Small intestine (tissue), 7 donors: ENCODE data around the gene GRIK5. TPM values are rescaled to one million over a fixed set of nuclear protein-coding genes. Genes with fewer than 3 reads are reported as not detected.

Experiments
- DNase-seq, 2 donors: peaks; one replicate each; pipeline versions ENCODE4 v3.0.0 to v3.0.0-alpha.2; 2013
- FAIRE-seq: peaks from 2 replicates; lab custom pipeline; 2012; peaks lifted over from hg19 to GRCh38; lab: Jason Lieb, UNC
- H3K27ac ChIP-seq, 3 donors: one replicate each; pipeline ENCODE4 v1.5.1; 2013; ENCODE audit warnings: low read length in 2 of 3, mild to moderate bottlenecking in 2 of 3, control low read depth in 1 of 3, inconsistent platforms in 1 of 3, low read depth in 1 of 3, moderate library complexity in 1 of 3
- H3K27me3 ChIP-seq, 3 donors: one replicate each; pipeline ENCODE4 v1.6.1; 2013; ENCODE audit warnings: low read length in 3 of 3, inconsistent platforms in 1 of 3; ENCODE audit not compliant: control insufficient read depth in 3 of 3, insufficient read depth in 3 of 3
- H3K36me3 ChIP-seq, 3 donors: one replicate each; pipeline ENCODE4 v1.6.1; 2013; ENCODE audit warnings: low read length in 3 of 3, inconsistent platforms in 1 of 3, low read depth in 1 of 3, mild to moderate bottlenecking in 1 of 3, moderate library complexity in 1 of 3; ENCODE audit not compliant: control insufficient read depth in 3 of 3, insufficient read depth in 2 of 3
- H3K4me1 ChIP-seq, 3 donors: one replicate each; pipeline ENCODE4 v1.6.1; 2013; ENCODE audit warnings: low read length in 2 of 3, inconsistent platforms in 1 of 3, low read depth in 1 of 3, mild to moderate bottlenecking in 1 of 3, moderate library complexity in 1 of 3; ENCODE audit not compliant: control insufficient read depth in 3 of 3, insufficient read depth in 2 of 3
- H3K4me3 ChIP-seq, 3 donors: one replicate each; pipeline ENCODE4 v1.5.1; 2013; ENCODE audit warnings: low read length in 3 of 3, control low read depth in 1 of 3, inconsistent platforms in 1 of 3, low read depth in 1 of 3, mild to moderate bottlenecking in 1 of 3, moderate library complexity in 1 of 3
- H3K9me3 ChIP-seq, 2 donors: one replicate each; pipeline ENCODE4 v1.6.1; 2013; ENCODE audit warnings: low read depth in 1 of 2, low read length in 1 of 2; ENCODE audit not compliant: control insufficient read depth in 2 of 2, insufficient read depth in 1 of 2
- WGBS, 3 donors: extraction: QIAGEN DNeasy Blood & Tissue Kit; methylation state at CpG; one replicate each; pipeline ENCODE4 v1.1.7; 2013; 5-methylcytosine and 5-hydroxymethylcytosine counted together
- polyA plus RNA-seq, 4 donors: library from polyadenylated mRNA; stranded (reverse) in 3 of 4; unstranded in 1 of 4; fragments of 200-250 nt in 3 of 4; fragments of 120-200 nt in 1 of 4; gene quantifications; one replicate each; pipeline versions ENCODE4 v1.2.1 to v1.2.3, GENCODE V29; 2013
- donor health status: healthy with polysubstance abuse.
- donor health status: control.
- donor health status: control.
- donor health status: Bipolar disorder and iron deficiency.
- donor health status: healthy.

GRIK5 gene
- polyA plus RNA-seq, 4 donors: 0.27 to 1.6 (median 0.68) TPM; not detected in 1

- no peak overlapping the region for H3K4me3 ChIP-seq
- WGBS, 3 donors: 49 to 63% (median 49%) methylated on average over 7 of the region's 7 CpGs
- H3K27ac ChIP-seq: no peak overlapping the region
- no peaks in the 10 kb centered on the region for H3K27me3 ChIP-seq
- no peak for DNase-seq
- peaks cover 0 to 23% (median 3%) of the 10 kb centered on the region in 3 donors for H3K36me3 ChIP-seq
- H3K9me3 ChIP-seq: no peaks in the 10 kb centered on the region
- peaks cover 0 to 20% (median 3%) of the 10 kb centered on the region in 3 donors for H3K4me1 ChIP-seq
- FAIRE-seq: no peak
Measured at GRCh38 chr19:41955521-41955920, 114.5 kb downstream of the GRIK5 start.

GRCh38 chr19:41951686-41952172 is 118.3 kb downstream of the GRIK5 start:
- FAIRE-seq (no peak), DNase-seq (peak; percentile 78 to 85)
- WGBS, 3 donors: 1 to 6% (median 4%) methylated on average over 9 to 12 of the region's 12 CpGs

More at GRCh38 chr19:41951686-41952172, 118.3 kb downstream of the GRIK5 start:
- Histone ChIP-seq H3K4me1 (peaks cover 0 to 6% (median 1%) of the 10 kb centered on the region in 3 donors), H3K27me3 (no peaks in the 10 kb centered on the region), H3K27ac (no peak overlapping the region), H3K9me3 (no peaks in the 10 kb centered on the region), H3K36me3 (peaks cover 0 to 15% (median 3%) of the 10 kb centered on the region in 3 donors), H3K4me3 (no peak overlapping the region)

Other genes with a start within 250 kb of the GRIK5 start
- not detected for gene LYPD4, start 225.5 kb downstream of the GRIK5 start, polyA plus RNA-seq
- not detected for gene DMRTC2, start 225.2 kb downstream of the GRIK5 start, polyA plus RNA-seq
- gene RPS19, start 210.0 kb downstream of the GRIK5 start, polyA plus RNA-seq: 1,000 to 10,000 TPM; 2,031 to 3,349 (median 2,770) TPM
- gene CD79A, start 192.9 kb downstream of the GRIK5 start, polyA plus RNA-seq: 10 to 100 TPM in 1 of 4 donors, 1 to 10 TPM in 1, under 1 TPM in 2; 0.45 to 10.5 (median 4.9) TPM
- 100 to 1,000 TPM in 2 of 4 donors, 10 to 100 TPM in 2; 49.7 to 120 (median 86.7) TPM for gene ARHGEF1, start 187.0 kb downstream of the GRIK5 start, polyA plus RNA-seq
- under 1 TPM in 2 of 4 donors, not detected in 2; 0.04 to 0.21 TPM for gene ERFL, start 141.8 kb downstream of the GRIK5 start, polyA plus RNA-seq
- gene RABAC1, start 110.9 kb downstream of the GRIK5 start, polyA plus RNA-seq: 100 to 1,000 TPM in 3 of 4 donors, 10 to 100 TPM in 1; 72.0 to 227 (median 194) TPM
- gene ATP1A3, start 76.0 kb downstream of the GRIK5 start, polyA plus RNA-seq: 1 to 10 TPM in 2 of 4 donors, under 1 TPM in 1, not detected in 1; 0.81 to 4.3 (median 1.3) TPM
- 10 to 100 TPM in 1 of 4 donors, 1 to 10 TPM in 3; 4.5 to 16.9 (median 7.4) TPM for gene ZNF574, start 6.0 kb upstream of the GRIK5 start, polyA plus RNA-seq
- 1 to 10 TPM in 3 of 4 donors, under 1 TPM in 1; 0.45 to 2.7 (median 1.9) TPM for gene POU2F2, start 62.2 kb upstream of the GRIK5 start, polyA plus RNA-seq
- gene DEDD2, start 147.5 kb upstream of the GRIK5 start, polyA plus RNA-seq: 10 to 100 TPM; 22.8 to 41.3 (median 37.8) TPM
- gene ZNF526, start 150.1 kb upstream of the GRIK5 start, polyA plus RNA-seq: 10 to 100 TPM in 1 of 4 donors, 1 to 10 TPM in 3; 3.2 to 11.3 (median 4.4) TPM
- gene GSK3A, start 172.4 kb upstream of the GRIK5 start, polyA plus RNA-seq: 10 to 100 TPM; 48.5 to 73.0 (median 70.6) TPM
- 10 to 100 TPM; 28.6 to 60.7 (median 41.7) TPM for gene ERF, start 184.9 kb upstream of the GRIK5 start, polyA plus RNA-seq
- gene CIC, start 199.0 kb upstream of the GRIK5 start, polyA plus RNA-seq: 10 to 100 TPM; 14.1 to 39.2 (median 24.0) TPM
- 1 to 10 TPM in 2 of 4 donors, under 1 TPM in 2; 0.81 to 1.1 (median 0.99) TPM for gene PRR19, start 231.9 kb upstream of the GRIK5 start, polyA plus RNA-seq
- gene PAFAH1B3, start 232.4 kb upstream of the GRIK5 start, polyA plus RNA-seq: 10 to 100 TPM; 16.3 to 49.4 (median 26.9) TPM
- 1 to 10 TPM in 1 of 4 donors, under 1 TPM in 1, not detected in 2; 0.83 to 1.1 TPM for gene TMEM145, start 243.1 kb upstream of the GRIK5 start, polyA plus RNA-seq